Urinary bladder (tissue), 4 donors: ENCODE measurements around the gene ALDH16A1. TPM values are rescaled to one million over a fixed set of nuclear protein-coding genes. Genes with fewer than 3 reads are reported as not detected.

Source experiments
- DNase-seq: peaks from one replicate; pipeline ENCODE4 v3.0.0-alpha.2; 2015; ENCODE audit errors: extremely low spot score
- H3K27ac ChIP-seq: one replicate; pipeline ENCODE4 v1.5.1; 2013; ENCODE audit warnings: low read depth, mild to moderate bottlenecking, moderate library complexity
- H3K36me3 ChIP-seq: one replicate; pipeline ENCODE4 v1.6.1; 2013; ENCODE audit warnings: mild to moderate bottlenecking, moderate library complexity; ENCODE audit not compliant: insufficient read depth
- H3K4me1 ChIP-seq: one replicate; pipeline ENCODE4 v1.6.1; 2013; ENCODE audit warnings: mild to moderate bottlenecking, moderate library complexity; ENCODE audit not compliant: insufficient read depth
- H3K4me3 ChIP-seq: one replicate; pipeline ENCODE4 v1.5.1; 2013; ENCODE audit warnings: low read depth, low read length
- WGBS: extraction: QIAGEN DNeasy Blood & Tissue Kit; methylation state at CpG from one replicate; pipeline ENCODE4 v1.1.7; 2013; 5-methylcytosine and 5-hydroxymethylcytosine counted together
- polyA plus RNA-seq: library from polyadenylated mRNA; stranded (reverse); fragments of 200-250 nt; gene quantifications from one replicate; pipeline ENCODE4 v1.2.3, GENCODE V29; 2013
- small RNA-seq: library from RNA; depleted of rRNA; stranded (forward); fragments of <200 nt; gene quantifications from one replicate; pipeline ENCODE3, GENCODE V24; 2014
- total RNA-seq: library from RNA; depleted of rRNA; stranded (reverse); fragments of >200 nt; gene quantifications from one replicate; pipeline ENCODE4 v1.2.3, GENCODE V29; 2014
- donor health status: healthy with polysubstance abuse.
- donor health status: healthy.

ALDH16A1 gene
- total and polyA plus RNA-seq, 2 donors, result 14.2 to 34.7 TPM

DNA sequence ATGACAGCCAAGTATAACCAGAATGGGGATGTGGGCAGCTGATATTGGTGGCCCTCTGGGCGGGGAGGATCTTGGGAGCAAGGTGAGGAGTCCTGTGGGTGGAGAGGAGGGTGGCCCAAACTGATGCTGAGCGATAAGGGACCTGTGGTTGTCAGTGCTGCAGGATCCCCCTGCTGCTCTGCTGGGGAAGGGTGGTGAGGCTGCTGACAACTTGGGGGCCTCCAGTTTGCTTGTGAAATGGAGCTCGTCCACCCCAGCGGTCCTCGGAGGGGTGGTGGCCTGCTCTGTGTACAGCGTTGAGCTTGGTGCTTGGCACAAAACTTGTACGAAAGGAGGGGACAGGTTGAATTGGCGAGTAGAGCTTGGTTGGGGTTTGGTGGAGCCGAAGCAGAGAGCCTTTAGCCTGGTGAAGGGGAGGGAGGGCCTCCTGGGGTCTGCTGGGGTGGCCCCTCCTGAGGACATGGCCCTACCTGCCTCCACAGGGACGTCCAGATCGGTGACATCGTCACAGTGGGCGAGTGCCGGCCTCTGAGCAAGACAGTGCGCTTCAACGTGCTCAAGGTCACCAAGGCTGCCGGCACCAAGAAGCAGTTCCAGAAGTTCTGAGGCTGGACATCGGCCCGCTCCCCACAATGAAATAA is 46.1 kb downstream of the ALDH16A1 start:
- DNase-seq, result no peak
- H3K27ac ChIP-seq, result peak overlapping the region; percentile 30
- H3K4me3 ChIP-seq, result peak overlapping the region; percentile 31
- no peaks in the 10 kb centered on the region for H3K4me1 ChIP-seq
- H3K36me3 ChIP-seq, result no peaks in the 10 kb centered on the region
- WGBS, result 74% methylated on average over 19 of the region's 19 CpGs

DNA sequence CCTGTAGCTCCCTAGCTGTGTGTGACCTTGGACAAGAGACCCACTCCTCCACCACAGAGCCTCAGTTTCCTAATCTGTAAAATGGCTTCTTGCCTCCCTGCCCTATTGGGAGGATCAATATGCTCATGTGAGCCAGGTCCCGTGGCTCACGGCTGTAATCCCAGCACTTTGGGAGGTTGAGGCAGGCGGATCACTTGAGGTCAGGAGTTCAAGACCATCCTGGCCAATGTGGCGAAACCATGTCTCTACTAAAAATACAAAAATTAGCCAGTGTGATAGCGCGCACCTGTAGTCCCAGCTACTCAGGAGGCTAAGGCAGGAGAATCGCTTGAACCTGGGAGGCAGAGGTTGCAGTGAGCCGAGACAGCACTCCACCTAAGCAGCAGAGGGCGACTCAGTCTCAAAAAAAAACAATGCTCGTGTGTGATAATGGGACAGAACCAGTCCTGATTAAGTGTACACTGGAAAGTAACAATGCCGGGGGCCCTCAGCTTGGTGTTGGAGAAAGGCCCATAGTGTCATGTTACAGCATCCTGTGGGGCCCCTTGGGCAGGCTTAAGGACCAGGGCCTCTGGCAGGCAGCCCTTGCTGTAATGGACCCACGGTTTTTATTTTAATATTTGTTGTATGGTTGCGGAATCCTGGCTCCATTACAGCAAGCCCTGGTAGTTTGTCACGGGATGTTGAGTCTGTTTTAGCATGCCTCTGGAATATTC is 50.0 kb downstream of the ALDH16A1 start:
- 39% methylated on average over 14 of the region's 14 CpGs for WGBS
- Histone ChIP-seq H3K36me3 (no peaks in the 10 kb centered on the region), H3K4me1 (no peaks in the 10 kb centered on the region), H3K27ac (no peak overlapping the region), H3K4me3 (no peak overlapping the region)
- peak; percentile 60 for DNase-seq

DNA sequence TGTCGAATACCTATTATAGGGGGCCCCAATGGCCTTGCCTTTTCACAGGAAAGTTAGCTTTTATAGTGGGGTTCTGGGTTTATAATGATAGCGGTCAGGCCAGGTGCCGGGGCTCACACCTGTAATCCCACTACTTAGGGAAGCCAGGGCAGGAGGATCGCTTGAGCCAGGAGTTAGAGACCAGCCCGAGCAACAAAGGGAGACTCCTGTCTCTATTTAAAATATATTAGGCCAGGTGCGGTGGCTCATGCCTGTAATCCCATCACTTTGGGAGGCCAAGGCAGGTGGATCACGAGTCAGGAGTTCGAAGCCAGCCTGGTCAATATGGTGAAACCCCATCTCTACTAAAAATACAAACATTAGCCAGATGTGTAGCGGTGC is 50.5 kb downstream of the ALDH16A1 start:
- Histone ChIP-seq H3K4me1 (no peaks in the 10 kb centered on the region), H3K36me3 (no peaks in the 10 kb centered on the region), H3K4me3 (no peak overlapping the region), H3K27ac (no peak overlapping the region)
- WGBS, result 71% methylated on average over 9 of the region's 9 CpGs
- DNase-seq, result no peak

DNA sequence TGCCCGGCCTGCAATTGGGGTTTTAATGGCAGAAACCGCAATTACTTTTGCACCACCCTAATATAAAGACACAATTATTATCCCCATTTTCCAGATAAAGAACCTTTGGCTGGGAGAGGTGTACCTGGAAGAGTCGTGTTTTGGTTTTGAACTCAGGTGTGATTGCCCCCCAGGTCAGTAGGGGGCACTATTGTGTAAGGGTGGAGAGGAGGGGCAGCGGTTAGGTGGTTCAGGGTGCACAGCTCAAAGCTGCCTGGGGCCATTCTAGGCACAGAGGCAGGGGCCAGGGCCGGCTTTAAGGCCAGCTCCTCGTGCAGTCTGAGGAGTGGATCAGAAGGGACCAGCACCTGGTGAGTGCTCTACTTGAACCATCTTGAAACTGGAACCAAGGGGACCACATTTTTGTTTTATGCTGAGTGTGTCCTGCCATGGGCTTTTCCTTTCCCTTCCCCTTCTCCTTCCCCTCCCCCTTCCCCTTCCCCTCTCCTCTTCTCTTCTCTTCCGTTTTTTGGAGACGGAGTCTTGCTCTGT is 53.6 kb downstream of the ALDH16A1 start:
- 37% methylated on average over 8 of the region's 8 CpGs for WGBS

DNA sequence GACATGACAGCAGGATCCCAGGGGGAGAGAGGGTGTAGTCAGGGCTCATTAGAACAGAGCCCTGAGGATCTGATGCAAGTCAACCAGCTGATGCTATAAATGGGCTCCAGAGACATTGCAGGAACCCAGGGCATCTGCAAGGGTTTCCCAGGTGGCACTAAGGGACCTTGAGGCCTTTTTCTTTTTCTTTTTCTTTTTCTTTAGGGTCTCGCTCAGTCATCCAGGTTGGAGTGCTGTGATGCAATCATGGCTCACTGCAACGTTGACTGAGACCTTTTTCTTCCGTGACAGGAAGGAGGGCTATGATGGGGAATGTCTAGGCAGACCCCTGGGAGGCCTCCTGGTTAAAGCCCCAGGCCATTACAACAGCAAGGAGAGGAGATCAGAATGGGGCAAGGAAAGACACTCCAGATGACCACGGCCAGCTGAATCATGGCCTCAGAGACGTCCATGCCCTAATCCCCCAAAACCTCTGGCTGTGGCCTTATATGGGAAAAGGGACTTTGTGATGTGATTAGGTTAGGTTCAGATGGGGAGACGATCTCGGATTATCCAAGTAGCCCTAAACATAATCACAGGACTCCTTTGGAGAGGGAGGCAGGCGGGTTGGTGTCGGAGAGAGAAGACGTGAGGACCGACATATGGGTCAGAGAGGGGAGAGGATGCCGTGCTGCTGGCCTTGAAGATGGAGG is 54.9 kb downstream of the ALDH16A1 start:
- H3K4me3 ChIP-seq, result no peak overlapping the region
- WGBS, result 65% methylated on average over 12 of the region's 12 CpGs
- H3K36me3 ChIP-seq, result no peaks in the 10 kb centered on the region

More for the DNA sequence above, 53.6 kb downstream of the ALDH16A1 start:
- Histone ChIP-seq H3K27ac (no peak overlapping the region), H3K36me3 (no peaks in the 10 kb centered on the region), H3K4me3 (no peak overlapping the region), H3K4me1 (no peaks in the 10 kb centered on the region)
- no peak for DNase-seq

DNA sequence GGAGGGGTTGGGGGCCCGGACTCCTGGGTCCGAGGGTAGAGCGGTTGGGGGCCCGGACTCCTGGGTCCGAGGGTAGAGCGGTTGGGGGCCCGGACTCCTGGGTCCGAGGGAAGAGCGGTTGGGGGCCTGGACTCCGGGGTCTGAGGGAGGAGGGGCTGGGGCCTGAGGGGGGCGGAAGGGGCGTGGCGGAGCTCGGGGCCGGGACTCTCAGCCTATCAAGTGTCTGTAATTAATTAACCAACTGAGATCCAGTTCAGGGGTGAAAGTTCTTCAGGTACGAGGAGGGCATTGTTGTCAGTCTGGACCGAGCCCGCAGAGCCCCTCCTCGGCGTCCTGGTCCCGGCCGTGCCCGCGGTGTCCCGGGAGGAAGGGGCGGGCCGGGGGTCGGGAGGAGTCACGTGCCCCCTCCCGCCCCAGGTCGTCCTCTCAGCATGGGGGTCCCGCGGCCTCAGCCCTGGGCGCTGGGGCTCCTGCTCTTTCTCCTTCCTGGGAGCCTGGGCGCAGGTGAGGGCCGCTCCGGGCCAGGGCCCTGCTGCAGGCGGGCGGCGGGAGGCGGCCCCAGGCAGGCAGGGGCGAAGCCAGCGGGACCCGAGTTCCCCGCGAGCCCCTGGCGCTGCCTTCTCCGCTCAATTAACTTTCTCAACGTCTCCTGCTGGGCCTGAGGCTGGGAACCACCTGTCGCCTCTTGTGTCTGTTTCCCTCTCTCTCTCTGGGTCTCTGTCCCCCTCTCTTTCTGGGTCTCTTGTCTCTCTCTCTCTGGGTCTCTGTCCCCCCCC is 60.1 kb downstream of the ALDH16A1 start:
- H3K27ac ChIP-seq, result peak overlapping the region; percentile 94
- no peaks in the 10 kb centered on the region for H3K4me1 ChIP-seq
- 2% methylated on average over 50 of the region's 50 CpGs for WGBS
- H3K36me3 ChIP-seq, result no peaks in the 10 kb centered on the region
- DNase-seq, result no peak
- H3K4me3 ChIP-seq, result peak overlapping the region; percentile 81

More for the DNA sequence above, 54.9 kb downstream of the ALDH16A1 start:
- H3K4me1 ChIP-seq, result no peaks in the 10 kb centered on the region
- H3K27ac ChIP-seq, result no peak overlapping the region
- no peak for DNase-seq

DNA sequence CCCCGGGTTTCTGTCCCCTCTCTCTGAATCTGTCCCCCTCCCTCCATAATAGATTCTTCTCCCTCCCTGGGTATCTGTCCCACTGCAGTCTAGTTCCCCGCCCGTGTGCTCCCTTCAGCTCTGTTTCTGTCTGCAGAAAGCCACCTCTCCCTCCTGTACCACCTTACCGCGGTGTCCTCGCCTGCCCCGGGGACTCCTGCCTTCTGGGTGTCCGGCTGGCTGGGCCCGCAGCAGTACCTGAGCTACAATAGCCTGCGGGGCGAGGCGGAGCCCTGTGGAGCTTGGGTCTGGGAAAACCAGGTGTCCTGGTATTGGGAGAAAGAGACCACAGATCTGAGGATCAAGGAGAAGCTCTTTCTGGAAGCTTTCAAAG is 60.7 kb downstream of the ALDH16A1 start:
- no peaks in the 10 kb centered on the region for H3K36me3 ChIP-seq
- no peaks in the 10 kb centered on the region for H3K4me1 ChIP-seq
- WGBS, result 45% methylated on average over 12 of the region's 12 CpGs
- H3K27ac ChIP-seq, result no peak overlapping the region
- H3K4me3 ChIP-seq, result peak overlapping the region; percentile 81
- no peak for DNase-seq

DNA sequence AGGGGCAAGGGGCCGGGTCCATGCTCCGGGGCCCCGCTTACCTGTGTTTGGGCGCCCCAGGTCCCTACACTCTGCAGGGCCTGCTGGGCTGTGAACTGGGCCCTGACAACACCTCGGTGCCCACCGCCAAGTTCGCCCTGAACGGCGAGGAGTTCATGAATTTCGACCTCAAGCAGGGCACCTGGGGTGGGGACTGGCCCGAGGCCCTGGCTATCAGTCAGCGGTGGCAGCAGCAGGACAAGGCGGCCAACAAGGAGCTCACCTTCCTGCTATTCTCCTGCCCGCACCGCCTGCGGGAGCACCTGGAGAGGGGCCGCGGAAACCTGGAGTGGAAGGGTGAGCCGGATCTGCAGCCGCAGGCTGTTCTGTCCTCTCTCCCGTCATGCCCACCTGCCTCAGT is 61.1 kb downstream of the ALDH16A1 start:
- no peak for DNase-seq
- H3K27ac ChIP-seq, result no peak overlapping the region
- H3K4me3 ChIP-seq, result no peak overlapping the region
- H3K4me1 ChIP-seq, result no peaks in the 10 kb centered on the region
- 81% methylated on average over 21 of the region's 21 CpGs for WGBS
- no peaks in the 10 kb centered on the region for H3K36me3 ChIP-seq

DNA sequence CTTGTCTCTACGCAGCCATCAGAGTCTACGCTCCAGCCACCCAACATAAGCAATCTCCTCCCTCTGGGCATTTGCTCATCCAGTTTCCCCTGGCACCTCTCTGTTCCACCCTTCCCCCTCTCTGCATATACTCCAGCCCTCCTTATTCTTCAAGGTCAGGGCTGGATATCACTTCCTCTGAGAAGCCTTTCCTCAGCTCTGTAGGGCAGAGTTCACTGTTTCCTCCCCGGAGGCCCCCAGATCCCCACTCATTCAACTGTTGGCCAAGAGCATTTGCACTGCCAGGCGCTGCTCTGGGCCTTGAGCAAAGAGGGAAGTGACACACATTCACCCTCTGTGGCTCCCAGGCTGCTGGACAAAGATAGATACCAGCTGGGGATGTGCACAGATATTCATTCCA is 62.7 kb downstream of the ALDH16A1 start:
- Histone ChIP-seq H3K4me3 (no peak overlapping the region), H3K27ac (no peak overlapping the region), H3K36me3 (no peaks in the 10 kb centered on the region), H3K4me1 (no peaks in the 10 kb centered on the region)
- DNase-seq, result no peak
- WGBS, result 69% methylated on average over 4 of the region's 4 CpGs

DNA sequence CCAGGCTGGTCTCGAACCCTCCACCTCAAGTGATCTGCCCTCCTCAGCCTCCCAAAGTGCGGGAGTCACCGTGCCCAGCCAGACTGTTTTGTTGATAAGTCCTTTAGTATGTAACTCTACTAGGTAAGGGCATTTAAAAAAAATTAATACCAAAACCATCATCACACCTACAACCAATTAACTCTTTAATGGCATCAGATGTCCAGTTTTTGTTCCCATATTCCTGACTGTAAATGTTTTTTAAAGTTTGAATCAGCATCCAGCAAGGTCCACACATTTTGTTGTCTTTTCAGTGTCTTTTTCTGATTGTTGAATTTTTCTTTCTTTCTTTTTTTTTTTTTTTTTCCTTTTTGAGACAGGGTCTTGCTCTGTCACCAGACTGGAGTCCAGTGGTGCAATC is 65.0 kb downstream of the ALDH16A1 start:
- H3K27ac ChIP-seq, result no peak overlapping the region
- no peaks in the 10 kb centered on the region for H3K36me3 ChIP-seq
- no peaks in the 10 kb centered on the region for H3K4me1 ChIP-seq
- DNase-seq, result no peak
- WGBS, result 98% methylated on average over 3 of the region's 3 CpGs
- H3K4me3 ChIP-seq, result no peak overlapping the region

Small RNA genes within 50 kb of the gene (small RNA-seq; reads per million reads assigned to genes)
- gene COX6CP7 (not detected), gene MIR150 (31.4 reads per million, percentile 96 among the genes with 10 or more reads in this experiment), gene SNORD32A (not detected), gene SNORD33 (not detected), gene SNORD34 (not detected), gene SNORD35A (not detected), gene SNORD35B (not detected)

Other genes with a start within 250 kb of the ALDH16A1 start
- gene SLC6A16, start 128.0 kb upstream of the ALDH16A1 start, total RNA-seq, result 0.26 TPM
- 2.0 TPM for gene SLC6A16, start 128.0 kb upstream of the ALDH16A1 start, polyA plus RNA-seq
- gene CD37, start 117.8 kb upstream of the ALDH16A1 start, total RNA-seq, result 6.5 TPM
- 12.4 TPM for gene CD37, start 117.8 kb upstream of the ALDH16A1 start, polyA plus RNA-seq
- 21.1 TPM for gene TEAD2, start 90.8 kb upstream of the ALDH16A1 start, total RNA-seq
- gene TEAD2, start 90.8 kb upstream of the ALDH16A1 start, polyA plus RNA-seq, result 54.8 TPM
- gene DKKL1, start 89.3 kb upstream of the ALDH16A1 start, total RNA-seq, result not detected
- 0.46 TPM for gene DKKL1, start 89.3 kb upstream of the ALDH16A1 start, polyA plus RNA-seq
- gene KASH5, start 65.0 kb upstream of the ALDH16A1 start, total RNA-seq, result not detected
- gene KASH5, start 65.0 kb upstream of the ALDH16A1 start, polyA plus RNA-seq, result not detected
- not detected for gene PTH2, start 29.8 kb upstream of the ALDH16A1 start, total RNA-seq
- not detected for gene PTH2, start 29.8 kb upstream of the ALDH16A1 start, polyA plus RNA-seq
- not detected for gene GFY, start 27.8 kb upstream of the ALDH16A1 start, total RNA-seq
- gene GFY, start 27.8 kb upstream of the ALDH16A1 start, polyA plus RNA-seq, result not detected
- 0.85 TPM for gene SLC17A7, start 11.7 kb upstream of the ALDH16A1 start, total RNA-seq
- gene SLC17A7, start 11.7 kb upstream of the ALDH16A1 start, polyA plus RNA-seq, result 2.1 TPM
- 49.6 TPM for gene PIH1D1, start 1.4 kb upstream of the ALDH16A1 start, total RNA-seq
- 69.6 TPM for gene PIH1D1, start 1.4 kb upstream of the ALDH16A1 start, polyA plus RNA-seq
- 3.4 TPM for gene FLT3LG, start 21.0 kb downstream of the ALDH16A1 start, total RNA-seq
- 18.8 TPM for gene FLT3LG, start 21.0 kb downstream of the ALDH16A1 start, polyA plus RNA-seq
- 2,198 TPM for gene RPL13A, start 34.4 kb downstream of the ALDH16A1 start, total RNA-seq
- 3,726 TPM for gene RPL13A, start 34.4 kb downstream of the ALDH16A1 start, polyA plus RNA-seq
- gene RPS11, start 43.2 kb downstream of the ALDH16A1 start, total RNA-seq, result 1,853 TPM
- gene RPS11, start 43.2 kb downstream of the ALDH16A1 start, polyA plus RNA-seq, result 3,946 TPM
- 118 TPM for gene FCGRT, start 59.4 kb downstream of the ALDH16A1 start, total RNA-seq
- 200 TPM for gene FCGRT, start 59.4 kb downstream of the ALDH16A1 start, polyA plus RNA-seq
- 50.2 TPM for gene RCN3, start 74.8 kb downstream of the ALDH16A1 start, total RNA-seq
- gene RCN3, start 74.8 kb downstream of the ALDH16A1 start, polyA plus RNA-seq, result 31.2 TPM
- gene NOSIP, start 127.3 kb downstream of the ALDH16A1 start, total RNA-seq, result 33.0 TPM
- gene NOSIP, start 127.3 kb downstream of the ALDH16A1 start, polyA plus RNA-seq, result 67.2 TPM
- 1.6 TPM for gene PRRG2, start 128.1 kb downstream of the ALDH16A1 start, total RNA-seq
- 3.6 TPM for gene PRRG2, start 128.1 kb downstream of the ALDH16A1 start, polyA plus RNA-seq
- 4.2 TPM for gene PRR12, start 138.0 kb downstream of the ALDH16A1 start, total RNA-seq
- 20.3 TPM for gene PRR12, start 138.0 kb downstream of the ALDH16A1 start, polyA plus RNA-seq
- 11.8 TPM for gene RRAS, start 186.9 kb downstream of the ALDH16A1 start, total RNA-seq
- gene RRAS, start 186.9 kb downstream of the ALDH16A1 start, polyA plus RNA-seq, result 279 TPM
- gene SCAF1, start 189.0 kb downstream of the ALDH16A1 start, total RNA-seq, result 8.3 TPM
- 42.3 TPM for gene SCAF1, start 189.0 kb downstream of the ALDH16A1 start, polyA plus RNA-seq
- 31.9 TPM for gene IRF3, start 212.6 kb downstream of the ALDH16A1 start, total RNA-seq
- gene IRF3, start 212.6 kb downstream of the ALDH16A1 start, polyA plus RNA-seq, result 84.9 TPM
- 3.1 TPM for gene BCL2L12, start 212.7 kb downstream of the ALDH16A1 start, total RNA-seq
- gene BCL2L12, start 212.7 kb downstream of the ALDH16A1 start, polyA plus RNA-seq, result 23.6 TPM
- 121 TPM for gene PRMT1, start 224.0 kb downstream of the ALDH16A1 start, total RNA-seq
- 215 TPM for gene PRMT1, start 224.0 kb downstream of the ALDH16A1 start, polyA plus RNA-seq
- gene ADM5, start 236.4 kb downstream of the ALDH16A1 start, total RNA-seq, result 1.4 TPM
- gene ADM5, start 236.4 kb downstream of the ALDH16A1 start, polyA plus RNA-seq, result 6.3 TPM
- 11.8 TPM for gene CPT1C, start 237.9 kb downstream of the ALDH16A1 start, total RNA-seq
- gene CPT1C, start 237.9 kb downstream of the ALDH16A1 start, polyA plus RNA-seq, result 7.3 TPM